K562 (cell line): ENCODE measurements around the gene APOM. TPM values are rescaled to one million over a fixed set of nuclear protein-coding genes. Genes with fewer than 3 reads are reported as not detected.

Experiments used
- CC2D1A ChIP-seq: fragments of 450-650 bp; IDR thresholded peaks from 2 replicates; pipeline ENCODE4 v1.6.1; 2017; ENCODE audit warnings: mild to moderate bottlenecking
- ELF2 ChIP-seq: fragments of 250-450 bp; sonication (Bioruptor Pico); IDR thresholded peaks from 2 replicates; pipeline ENCODE4 v1.5.0; 2021; ENCODE audit warnings: mild to moderate bottlenecking
- FOXA3 ChIP-seq, 2 experiments: fragments of 450-650 bp in 1 of 2; sonication (generic) in 1 of 2; formaldehyde crosslinking; IDR thresholded peaks in 1 of 2; conservative IDR thresholded peaks in 1 of 2; 2 replicates each; pipeline versions ENCODE4 v1.4.0 to v1.8.0; 2020 to 2022; ENCODE audit warnings: mild to moderate bottlenecking in 2 of 2, missing genetic modification reagents in 1 of 2
- GATA2 ChIP-seq: sonication (generic); formaldehyde crosslinking; IDR thresholded peaks from 2 replicates; pipeline ENCODE4 v1.4.0; 2020; ENCODE audit warnings: mild to moderate bottlenecking, missing genetic modification reagents
- HDGF ChIP-seq: fragments of 450-650 bp; IDR thresholded peaks from 2 replicates; pipeline ENCODE4 v1.6.1; 2016
- MTA2 ChIP-seq: fragments of 450-650 bp; IDR thresholded peaks from 2 replicates; pipeline ENCODE4 v1.6.1; 2016; ENCODE audit warnings: low read depth
- MXD1 ChIP-seq: fragments of 250-450 bp; sonication (Bioruptor Pico); IDR thresholded peaks from 2 replicates; pipeline ENCODE4 v1.8.0; 2021; ENCODE audit warnings: borderline replicate concordance, mild to moderate bottlenecking, moderate library complexity; ENCODE audit not compliant: poor library complexity, severe bottlenecking
- OTX1 ChIP-seq: fragments of 450-650 bp; formaldehyde crosslinking; IDR thresholded peaks from 2 replicates; pipeline ENCODE4 v1.4.0; 2022; ENCODE audit warnings: mild to moderate bottlenecking
- SFPQ ChIP-seq: fragments of 200-400 bp; formaldehyde crosslinking; IDR thresholded peaks from 2 replicates; pipeline ENCODE4 v1.6.1; 2017; ENCODE audit warnings: mild to moderate bottlenecking, low read depth, low read length, moderate library complexity
- SMARCA4 ChIP-seq: fragments of 450-650 bp; IDR thresholded peaks from 2 replicates; pipeline ENCODE4 v1.6.1; 2016
- SMARCC2 ChIP-seq: fragments of 450-650 bp; IDR thresholded peaks from 2 replicates; pipeline ENCODE4 v1.6.1; 2017; ENCODE audit warnings: antibody characterized with exemption, moderate library complexity, mild to moderate bottlenecking, low read depth
- ZNF24 ChIP-seq: fragments of 450-650 bp; IDR thresholded peaks from 2 replicates; pipeline ENCODE4 v1.6.1; 2016
- ZNF695 ChIP-seq: fragments of 450-650 bp; formaldehyde crosslinking; IDR thresholded peaks from 2 replicates; pipeline ENCODE4 v1.4.0; 2020; ENCODE audit warnings: mild to moderate bottlenecking, moderate library complexity
- polyA plus RNA-seq, 8 experiments: library from polyadenylated mRNA; depleted of rRNA in 4 of 8; stranded (reverse) in 5 of 8; unstranded in 3 of 8; fragments of >200 nt; fragmentation: Nextera tagmentation in 2 of 8; fragmentation: Illumina TruSeq in 1 of 8; extraction: Ambion mirVana in 2 of 8; extraction: Trizol in 1 of 8; gene quantifications; 2 replicates each; pipeline versions ENCODE4 v1.2.1 to v1.2.3, GENCODE V29; 2011 to 2014; ENCODE audit warnings: inconsistent platforms in 1 of 8, missing spikeins in 1 of 8
- total RNA-seq, 7 experiments: library from RNA; depleted of rRNA in 6 of 7; stranded (reverse); fragments of >200 nt in 6 of 7; fragmentation: Illumina TruSeq in 2 of 7; extraction: Trizol in 2 of 7; gene quantifications; 2 replicates each; pipeline versions ENCODE4 v1.2.1 to v1.2.3, GENCODE V29; 2011 to 2021; ENCODE audit warnings: low replicate concordance in 1 of 7
- TF ChIP-seq, protein P1 (sequence below): fragments of 250-450 bp; sonication (Bioruptor Pico); IDR thresholded peaks from 2 replicates; pipeline ENCODE4 v1.4.0; 2020
- TF ChIP-seq, protein P2 (sequence below): fragments of 150-350 bp; IDR thresholded peaks from 2 replicates; pipeline ENCODE4 v1.6.1; 2014; ENCODE audit warnings: low read depth, mild to moderate bottlenecking, low read length, borderline replicate concordance

APOM gene
- total and polyA plus RNA-seq, 9 of the 15 experiments (the other 6 are each of a cell fraction or from before 2014, with no cell fraction given), result 5.7 to 24.3 (median 10.4) TPM

GRCh38 chr6:31686483-31686882 lies 30.8 kb downstream of the APOM start (continued):
- TF ChIP-seq OTX1 (CRISPR knock-in tag) (0 out of 2 replicates have a peak, but pooled peaks have one; percentile 68), ELF2 (CRISPR knock-in tag) (no peak), SMARCA4 (peak; percentile 66), CC2D1A (no peak), MTA2 (peak; percentile 60), HDGF (peak; percentile 97), SFPQ (no peak), SMARCC2 (no peak; the same call in 1 of the 2 replicates), MXD1 (no peak), ZNF24 (0 out of 2 replicates have a peak, but pooled peaks have one; percentile 14), GATA2 (CRISPR knock-in tag) (peak; percentile 35; the same call in 1 of the 2 replicates), FOXA3 (CRISPR knock-in tag; conservative IDR thresholded peaks at IDR 0.05 in 1 of 2, IDR thresholded peaks at IDR 0.05 in 1 of 2) (0 out of 4 replicates have a peak, but pooled peaks of 1 of the 2 experiments have one; percentile 44), ZNF695 (CRISPR knock-in tag) (no peak)
- TF ChIP-seq, protein P1, sequence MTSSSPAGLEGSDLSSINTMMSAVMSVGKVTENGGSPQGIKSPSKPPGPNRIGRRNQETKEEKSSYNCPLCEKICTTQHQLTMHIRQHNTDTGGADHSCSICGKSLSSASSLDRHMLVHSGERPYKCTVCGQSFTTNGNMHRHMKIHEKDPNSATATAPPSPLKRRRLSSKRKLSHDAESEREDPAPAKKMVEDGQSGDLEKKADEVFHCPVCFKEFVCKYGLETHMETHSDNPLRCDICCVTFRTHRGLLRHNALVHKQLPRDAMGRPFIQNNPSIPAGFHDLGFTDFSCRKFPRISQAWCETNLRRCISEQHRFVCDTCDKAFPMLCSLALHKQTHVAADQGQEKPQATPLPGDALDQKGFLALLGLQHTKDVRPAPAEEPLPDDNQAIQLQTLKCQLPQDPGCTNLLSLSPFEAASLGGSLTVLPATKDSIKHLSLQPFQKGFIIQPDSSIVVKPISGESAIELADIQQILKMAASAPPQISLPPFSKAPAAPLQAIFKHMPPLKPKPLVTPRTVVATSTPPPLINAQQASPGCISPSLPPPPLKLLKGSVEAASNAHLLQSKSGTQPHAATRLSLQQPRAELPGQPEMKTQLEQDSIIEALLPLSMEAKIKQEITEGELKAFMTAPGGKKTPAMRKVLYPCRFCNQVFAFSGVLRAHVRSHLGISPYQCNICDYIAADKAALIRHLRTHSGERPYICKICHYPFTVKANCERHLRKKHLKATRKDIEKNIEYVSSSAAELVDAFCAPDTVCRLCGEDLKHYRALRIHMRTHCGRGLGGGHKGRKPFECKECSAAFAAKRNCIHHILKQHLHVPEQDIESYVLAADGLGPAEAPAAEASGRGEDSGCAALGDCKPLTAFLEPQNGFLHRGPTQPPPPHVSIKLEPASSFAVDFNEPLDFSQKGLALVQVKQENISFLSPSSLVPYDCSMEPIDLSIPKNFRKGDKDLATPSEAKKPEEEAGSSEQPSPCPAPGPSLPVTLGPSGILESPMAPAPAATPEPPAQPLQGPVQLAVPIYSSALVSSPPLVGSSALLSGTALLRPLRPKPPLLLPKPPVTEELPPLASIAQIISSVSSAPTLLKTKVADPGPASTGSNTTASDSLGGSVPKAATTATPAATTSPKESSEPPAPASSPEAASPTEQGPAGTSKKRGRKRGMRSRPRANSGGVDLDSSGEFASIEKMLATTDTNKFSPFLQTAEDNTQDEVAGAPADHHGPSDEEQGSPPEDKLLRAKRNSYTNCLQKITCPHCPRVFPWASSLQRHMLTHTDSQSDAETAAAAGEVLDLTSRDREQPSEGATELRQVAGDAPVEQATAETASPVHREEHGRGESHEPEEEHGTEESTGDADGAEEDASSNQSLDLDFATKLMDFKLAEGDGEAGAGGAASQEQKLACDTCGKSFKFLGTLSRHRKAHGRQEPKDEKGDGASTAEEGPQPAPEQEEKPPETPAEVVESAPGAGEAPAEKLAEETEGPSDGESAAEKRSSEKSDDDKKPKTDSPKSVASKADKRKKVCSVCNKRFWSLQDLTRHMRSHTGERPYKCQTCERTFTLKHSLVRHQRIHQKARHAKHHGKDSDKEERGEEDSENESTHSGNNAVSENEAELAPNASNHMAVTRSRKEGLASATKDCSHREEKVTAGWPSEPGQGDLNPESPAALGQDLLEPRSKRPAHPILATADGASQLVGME (CRISPR knock-in tag), result 0 out of 2 replicates have a peak, but pooled peaks have one; percentile 64
- TF ChIP-seq, protein P2, sequence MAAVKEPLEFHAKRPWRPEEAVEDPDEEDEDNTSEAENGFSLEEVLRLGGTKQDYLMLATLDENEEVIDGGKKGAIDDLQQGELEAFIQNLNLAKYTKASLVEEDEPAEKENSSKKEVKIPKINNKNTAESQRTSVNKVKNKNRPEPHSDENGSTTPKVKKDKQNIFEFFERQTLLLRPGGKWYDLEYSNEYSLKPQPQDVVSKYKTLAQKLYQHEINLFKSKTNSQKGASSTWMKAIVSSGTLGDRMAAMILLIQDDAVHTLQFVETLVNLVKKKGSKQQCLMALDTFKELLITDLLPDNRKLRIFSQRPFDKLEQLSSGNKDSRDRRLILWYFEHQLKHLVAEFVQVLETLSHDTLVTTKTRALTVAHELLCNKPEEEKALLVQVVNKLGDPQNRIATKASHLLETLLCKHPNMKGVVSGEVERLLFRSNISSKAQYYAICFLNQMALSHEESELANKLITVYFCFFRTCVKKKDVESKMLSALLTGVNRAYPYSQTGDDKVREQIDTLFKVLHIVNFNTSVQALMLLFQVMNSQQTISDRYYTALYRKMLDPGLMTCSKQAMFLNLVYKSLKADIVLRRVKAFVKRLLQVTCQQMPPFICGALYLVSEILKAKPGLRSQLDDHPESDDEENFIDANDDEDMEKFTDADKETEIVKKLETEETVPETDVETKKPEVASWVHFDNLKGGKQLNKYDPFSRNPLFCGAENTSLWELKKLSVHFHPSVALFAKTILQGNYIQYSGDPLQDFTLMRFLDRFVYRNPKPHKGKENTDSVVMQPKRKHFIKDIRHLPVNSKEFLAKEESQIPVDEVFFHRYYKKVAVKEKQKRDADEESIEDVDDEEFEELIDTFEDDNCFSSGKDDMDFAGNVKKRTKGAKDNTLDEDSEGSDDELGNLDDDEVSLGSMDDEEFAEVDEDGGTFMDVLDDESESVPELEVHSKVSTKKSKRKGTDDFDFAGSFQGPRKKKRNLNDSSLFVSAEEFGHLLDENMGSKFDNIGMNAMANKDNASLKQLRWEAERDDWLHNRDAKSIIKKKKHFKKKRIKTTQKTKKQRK, result no peak
